Left hindlimb (tissue), 1 donor: ENCODE results near the gene C1orf50.
A peak's percentile ranks its signal among the peaks of the same experiment; 100 is the strongest.
"Not testable (repeated sequence)": the region's sequence is repeated elsewhere in the genome, so short reads cannot be mapped to it uniquely, and the experiment has no call there.

Experiments used
- DNase-seq: peaks from one replicate; pipeline ENCODE4 v3.0.0-alpha.2; 2018

C1orf50 gene

GRCh38 chr1:42814815-42815214, 47.8 kb downstream of the C1orf50 start:
- not testable (repeated sequence) for DNase-seq

GRCh38 chr1:42815941-42816584, 49.0 kb downstream of the C1orf50 start:
- DNase-seq = no peak

- peak; percentile 94 for DNase-seq
Observed at GRCh38 chr1:42816585-42817439, 49.8 kb downstream of the C1orf50 start, which contains the start of the genes ERMAP and SVBP. ERMAP (plus strand) TSS chr1:42817122; CDS start chr1:42830449, 13,327 bp downstream. SVBP (minus strand) TSS chr1:42817397; CDS start chr1:42816544, 853 bp downstream.

GRCh38 chr1:42817440-42817767, 50.4 kb downstream of the C1orf50 start:
- no peak for DNase-seq

- DNase-seq = no peak
Observed at GRCh38 chr1:42817976-42818375, 50.9 kb downstream of the C1orf50 start.

GRCh38 chr1:42820813-42821212, 53.8 kb downstream of the C1orf50 start:
- DNase-seq = no peak

GRCh38 chr1:42821690-42822089, 54.6 kb downstream of the C1orf50 start:
- no peak for DNase-seq

- DNase-seq = no peak
Observed at GRCh38 chr1:42822800-42823392, 55.8 kb downstream of the C1orf50 start.

- DNase-seq = no peak
Observed at GRCh38 chr1:42824481-42825035, 57.5 kb downstream of the C1orf50 start.

GRCh38 chr1:42825036-42825851, 58.2 kb downstream of the C1orf50 start:
- DNase-seq = no peak
